ENCODE measurements around the gene POTEB2. TPM values are rescaled to one million over a fixed set of nuclear protein-coding genes. Genes with fewer than 3 reads are reported as not detected.
"Not testable (repeated sequence)": the region's sequence is repeated elsewhere in the genome, so short reads cannot be mapped to it uniquely, and the experiment has no call there.

The POTEB2 gene
- not detected in 2 replicates for total RNA-seq (2012; rRNA removed)

GRCh38 chr15:20866214-20866613, at the start of gene POTEB2:
TSS of gene POTEB2 (minus strand) at chr15:20866314. CDS start at chr15:20866281, 33 bp downstream.
- not testable (repeated sequence) for H3K4me3 ChIP-seq (ENCODE audit: low read length)

GRCh38 chr15:20879916-20880315, 13.8 kb upstream of the POTEB2 start:
- not testable (repeated sequence) for H3K9ac ChIP-seq (ENCODE audit: low read depth, low read length); H3K4me1 ChIP-seq (ENCODE audit: control insufficient read depth, insufficient read depth, low read length); H3K9me3 ChIP-seq (replicated peaks; ENCODE audit: low read length); H3K27me3 ChIP-seq (ENCODE audit: control insufficient read depth, insufficient read depth, low read length); H3K36me3 ChIP-seq (ENCODE audit: insufficient read depth, low read length); H3K4me2 ChIP-seq (ENCODE audit: low read length); H3K4me3 ChIP-seq (ENCODE audit: low read length)

More at GRCh38 chr15:20866214-20866613, at the start of gene POTEB2:
- not testable (repeated sequence) for H3K4me2 ChIP-seq (ENCODE audit: low read length); H3K27me3 ChIP-seq (ENCODE audit: control insufficient read depth, insufficient read depth, low read length); H3K4me1 ChIP-seq (ENCODE audit: control insufficient read depth, insufficient read depth, low read length); H3K9ac ChIP-seq (ENCODE audit: low read depth, low read length); H3K9me3 ChIP-seq (replicated peaks; ENCODE audit: low read length); H3K36me3 ChIP-seq (ENCODE audit: insufficient read depth, low read length)

GRCh38 chr15:20878464-20878863, 12.3 kb upstream of the POTEB2 start:
- H3K9ac ChIP-seq (ENCODE audit: low read depth, low read length); H3K36me3 ChIP-seq (ENCODE audit: insufficient read depth, low read length); H3K4me2 ChIP-seq (ENCODE audit: low read length); H3K9me3 ChIP-seq (replicated peaks; ENCODE audit: low read length); H3K27me3 ChIP-seq (ENCODE audit: control insufficient read depth, insufficient read depth, low read length); H3K4me1 ChIP-seq (ENCODE audit: control insufficient read depth, insufficient read depth, low read length); H3K4me3 ChIP-seq (ENCODE audit: low read length): not testable (repeated sequence)

- not testable (repeated sequence) for H3K36me3 ChIP-seq (ENCODE audit: insufficient read depth, low read length); H3K9me3 ChIP-seq (replicated peaks; ENCODE audit: low read length); H3K4me3 ChIP-seq (ENCODE audit: low read length); H3K4me1 ChIP-seq (ENCODE audit: control insufficient read depth, insufficient read depth, low read length); H3K4me2 ChIP-seq (ENCODE audit: low read length); H3K27me3 ChIP-seq (ENCODE audit: control insufficient read depth, insufficient read depth, low read length); H3K9ac ChIP-seq (ENCODE audit: low read depth, low read length)
These were observed 11.7 kb upstream of the POTEB2 start for GRCh38 chr15:20877819-20878218.

Small RNAs within 50 kb of the gene (small RNA-seq; reads per million reads assigned to genes)
- gene AC012414.2 (not detected), gene MIR3118-2 (not detected), gene RNU6-749P (not detected), gene ZNF519P2 (not detected)

Measured in skeletal muscle satellite cell (primary cell).